Measurements from ENCODE around the gene PPP2R2B. TPM values are rescaled to one million over a fixed set of nuclear protein-coding genes. Genes with fewer than 3 reads are reported as not detected.

PPP2R2B gene
- total RNA-seq, 2 donors from 2014 or later = 9.5 to 29.8 TPM

DNA sequence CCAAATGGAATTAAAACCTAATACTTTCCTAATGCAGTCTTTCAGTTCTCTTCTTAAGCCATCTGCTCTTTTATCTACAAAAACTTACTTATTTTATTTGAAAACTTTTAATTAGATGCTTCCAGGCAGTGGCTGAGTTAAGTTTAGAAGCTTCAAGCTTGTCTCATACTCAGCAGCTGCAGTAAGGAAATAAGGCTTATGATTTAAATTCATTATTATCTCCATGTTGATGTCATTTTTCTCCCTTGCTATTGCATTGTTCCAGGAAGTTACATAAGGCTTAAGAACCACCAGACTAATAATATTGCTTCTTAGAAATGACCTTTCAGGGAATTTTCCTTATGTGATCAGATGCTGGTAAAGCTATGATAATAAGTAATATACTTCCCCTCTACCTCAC lies 119.6 kb downstream of the PPP2R2B start:
- Histone ChIP-seq H3K4me1 (ENCODE audit: control insufficient read depth in 1 of 2, low read depth in 2 of 2) (peaks cover 4 to 32% of the 10 kb centered on the region in 2 donors), H3K9me3 (no peaks in the 10 kb centered on the region), H3K27me3 (replicated peaks; ENCODE audit: insufficient read depth) (no peaks in the 10 kb centered on the region), H3K36me3 (no peaks in the 10 kb centered on the region), H3K4me3 (no peak overlapping the region), H3K27ac (no peak overlapping the region)
- TF ChIP-seq, protein P1, sequence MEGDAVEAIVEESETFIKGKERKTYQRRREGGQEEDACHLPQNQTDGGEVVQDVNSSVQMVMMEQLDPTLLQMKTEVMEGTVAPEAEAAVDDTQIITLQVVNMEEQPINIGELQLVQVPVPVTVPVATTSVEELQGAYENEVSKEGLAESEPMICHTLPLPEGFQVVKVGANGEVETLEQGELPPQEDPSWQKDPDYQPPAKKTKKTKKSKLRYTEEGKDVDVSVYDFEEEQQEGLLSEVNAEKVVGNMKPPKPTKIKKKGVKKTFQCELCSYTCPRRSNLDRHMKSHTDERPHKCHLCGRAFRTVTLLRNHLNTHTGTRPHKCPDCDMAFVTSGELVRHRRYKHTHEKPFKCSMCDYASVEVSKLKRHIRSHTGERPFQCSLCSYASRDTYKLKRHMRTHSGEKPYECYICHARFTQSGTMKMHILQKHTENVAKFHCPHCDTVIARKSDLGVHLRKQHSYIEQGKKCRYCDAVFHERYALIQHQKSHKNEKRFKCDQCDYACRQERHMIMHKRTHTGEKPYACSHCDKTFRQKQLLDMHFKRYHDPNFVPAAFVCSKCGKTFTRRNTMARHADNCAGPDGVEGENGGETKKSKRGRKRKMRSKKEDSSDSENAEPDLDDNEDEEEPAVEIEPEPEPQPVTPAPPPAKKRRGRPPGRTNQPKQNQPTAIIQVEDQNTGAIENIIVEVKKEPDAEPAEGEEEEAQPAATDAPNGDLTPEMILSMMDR (IDR thresholded peaks at IDR 0.05) = no peak
- no peak for DNase-seq (ENCODE audit: low spot score)
- ATAC-seq (ENCODE audit: insufficient number of reproducible peaks, low FRiP score, low read depth) = no peak

DNA sequence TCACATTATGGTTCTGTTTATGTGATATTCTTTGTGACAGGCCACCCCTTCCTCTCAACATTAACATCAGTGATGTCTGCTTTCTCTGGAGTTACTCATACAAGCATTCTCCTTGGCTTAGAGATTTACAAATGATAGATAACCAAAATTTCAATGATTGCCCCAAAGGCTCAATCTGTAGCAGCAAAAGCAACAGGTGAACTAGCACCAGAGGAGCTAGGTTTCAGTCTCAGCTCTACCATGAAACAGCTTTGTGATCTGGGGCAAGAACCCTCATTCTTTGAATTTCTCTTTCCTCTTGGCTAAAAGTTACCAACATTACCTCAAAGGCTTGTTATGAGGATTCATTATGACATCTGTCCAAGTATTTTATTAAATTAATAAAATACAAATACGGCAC lies 120.5 kb downstream of the PPP2R2B start:
- no peak overlapping the region for H3K27ac ChIP-seq
- no peaks in the 10 kb centered on the region for H3K9me3 ChIP-seq
- peaks cover 4 to 32% of the 10 kb centered on the region in 2 donors for H3K4me1 ChIP-seq (ENCODE audit: control insufficient read depth in 1 of 2, low read depth in 2 of 2)
- TF ChIP-seq, protein P1 (IDR thresholded peaks at IDR 0.05) = no peak
- ATAC-seq (ENCODE audit: insufficient number of reproducible peaks, low FRiP score, low read depth) (no peak), DNase-seq (ENCODE audit: low spot score) (no peak)
- no peak overlapping the region for H3K4me3 ChIP-seq
- no peaks in the 10 kb centered on the region for H3K36me3 ChIP-seq
- no peaks in the 10 kb centered on the region for H3K27me3 ChIP-seq (replicated peaks; ENCODE audit: insufficient read depth)

DNA sequence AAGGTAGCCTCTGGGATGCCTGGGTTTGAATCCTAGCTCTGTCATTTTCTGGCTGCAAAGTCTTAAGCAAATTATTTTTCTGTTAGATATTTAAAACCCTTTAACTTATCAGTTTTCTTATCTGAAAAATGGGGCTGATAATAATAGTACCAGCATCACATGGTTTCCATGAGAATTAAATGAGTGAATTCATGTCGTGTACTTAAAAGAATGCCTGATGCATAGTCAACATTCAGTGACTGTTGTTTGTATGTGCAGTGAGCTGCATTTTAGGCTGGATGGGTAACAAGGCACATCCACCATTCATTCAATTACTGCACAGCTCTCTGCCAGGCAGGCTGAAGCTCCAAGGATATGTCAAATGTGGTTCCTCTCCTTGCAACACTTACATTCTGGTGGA lies 122.0 kb downstream of the PPP2R2B start:
- TF ChIP-seq, protein P1 (IDR thresholded peaks at IDR 0.05) = no peak

DNA sequence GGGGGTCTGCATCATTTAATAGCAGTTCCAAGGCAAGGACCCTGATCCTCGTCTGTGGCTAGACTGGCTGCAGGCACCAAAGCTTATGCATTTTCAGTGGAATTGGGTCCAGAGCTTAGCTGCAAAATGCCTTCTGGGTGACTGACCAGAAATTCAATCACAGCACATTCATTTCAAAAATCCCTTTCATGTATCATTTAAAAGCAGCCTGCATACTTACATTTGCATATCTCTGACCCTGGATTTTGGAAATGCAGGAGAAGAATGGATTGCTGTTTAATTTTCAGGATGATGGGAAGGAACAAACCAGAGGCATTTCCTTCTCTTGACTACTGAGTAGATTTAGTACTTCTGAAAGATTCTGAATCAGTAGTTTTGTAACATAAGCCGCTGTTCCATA lies 122.8 kb downstream of the PPP2R2B start:
- no peak for ATAC-seq (ENCODE audit: insufficient number of reproducible peaks, low FRiP score, low read depth)
- Histone ChIP-seq H3K4me1 (ENCODE audit: control insufficient read depth in 1 of 2, low read depth in 2 of 2) (peaks cover 5 to 42% of the 10 kb centered on the region in 2 donors), H3K27me3 (replicated peaks; ENCODE audit: insufficient read depth) (no peaks in the 10 kb centered on the region), H3K27ac (no peak overlapping the region), H3K4me3 (no peak overlapping the region), H3K36me3 (no peaks in the 10 kb centered on the region), H3K9me3 (no peaks in the 10 kb centered on the region)
- no peak for DNase-seq (ENCODE audit: low spot score)
- TF ChIP-seq, protein P1 (IDR thresholded peaks at IDR 0.05) = no peak

More for the DNA sequence above, 122.0 kb downstream of the PPP2R2B start:
- DNase-seq (ENCODE audit: low spot score) (no peak), ATAC-seq (ENCODE audit: insufficient number of reproducible peaks, low FRiP score, low read depth) (no peak)
- H3K9me3 ChIP-seq = no peaks in the 10 kb centered on the region
- no peak overlapping the region for H3K27ac ChIP-seq
- no peak overlapping the region for H3K4me3 ChIP-seq
- no peaks in the 10 kb centered on the region for H3K27me3 ChIP-seq (replicated peaks; ENCODE audit: insufficient read depth)
- H3K36me3 ChIP-seq = no peaks in the 10 kb centered on the region
- peaks cover 4 to 34% of the 10 kb centered on the region in 2 donors for H3K4me1 ChIP-seq (ENCODE audit: control insufficient read depth in 1 of 2, low read depth in 2 of 2)

DNA sequence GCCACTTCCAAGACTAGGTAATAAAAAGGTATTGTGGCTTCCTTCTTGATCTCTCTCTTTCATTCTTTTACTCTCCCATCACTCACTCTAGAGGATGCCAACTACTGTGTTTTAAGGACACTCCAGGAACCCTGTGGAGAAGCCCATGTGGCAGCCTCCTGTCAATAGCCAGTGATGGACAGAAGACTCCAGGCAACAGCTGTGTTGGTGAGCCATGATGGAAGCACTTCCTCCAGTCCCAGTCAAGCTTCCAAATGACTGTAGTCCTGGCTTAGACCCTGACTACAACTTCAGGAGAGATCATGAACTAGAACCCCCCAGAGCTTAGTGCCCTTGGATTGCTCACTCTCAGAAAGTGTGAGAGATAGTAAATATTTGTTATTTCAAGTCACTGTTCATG lies 123.9 kb downstream of the PPP2R2B start:
- no peaks in the 10 kb centered on the region for H3K9me3 ChIP-seq
- no peak overlapping the region for H3K27ac ChIP-seq
- H3K27me3 ChIP-seq (replicated peaks; ENCODE audit: insufficient read depth) = no peaks in the 10 kb centered on the region
- DNase-seq (ENCODE audit: low spot score) (no peak), ATAC-seq (ENCODE audit: insufficient number of reproducible peaks, low FRiP score, low read depth) (no peak)
- TF ChIP-seq, protein P1 (IDR thresholded peaks at IDR 0.05) = no peak
- H3K36me3 ChIP-seq = no peaks in the 10 kb centered on the region
- no peak overlapping the region for H3K4me3 ChIP-seq
- H3K4me1 ChIP-seq (ENCODE audit: control insufficient read depth in 1 of 2, low read depth in 2 of 2) = peaks cover 8 to 47% of the 10 kb centered on the region in 2 donors

Measured in thoracic aorta (tissue), 2 donors.